GM18519 (cell line): ENCODE results near the gene HYKK.
"Not testable (repeated sequence)": the region's sequence is repeated elsewhere in the genome, so short reads cannot be mapped to it uniquely, and the experiment has no call there.

Experiments
- ATAC-seq: cut with Tn5 transposase; IDR thresholded peaks from one replicate; pipeline ENCODE4 v1.9.1; 2021; ENCODE audit warnings: mild to moderate bottlenecking, moderate library complexity; ENCODE audit not compliant: unreplicated experiment, low FRiP score

The HYKK gene

GRCh38 chr15:78506971-78507830, at the start of gene HYKK:
HYKK (plus strand) TSS chr15:78507577; CDS start chr15:78513089, 5,512 bp downstream.
- peak; percentile 74 for ATAC-seq

GRCh38 chr15:78460737-78461136, 46.6 kb upstream of the HYKK start:
- no peak for ATAC-seq

DNA sequence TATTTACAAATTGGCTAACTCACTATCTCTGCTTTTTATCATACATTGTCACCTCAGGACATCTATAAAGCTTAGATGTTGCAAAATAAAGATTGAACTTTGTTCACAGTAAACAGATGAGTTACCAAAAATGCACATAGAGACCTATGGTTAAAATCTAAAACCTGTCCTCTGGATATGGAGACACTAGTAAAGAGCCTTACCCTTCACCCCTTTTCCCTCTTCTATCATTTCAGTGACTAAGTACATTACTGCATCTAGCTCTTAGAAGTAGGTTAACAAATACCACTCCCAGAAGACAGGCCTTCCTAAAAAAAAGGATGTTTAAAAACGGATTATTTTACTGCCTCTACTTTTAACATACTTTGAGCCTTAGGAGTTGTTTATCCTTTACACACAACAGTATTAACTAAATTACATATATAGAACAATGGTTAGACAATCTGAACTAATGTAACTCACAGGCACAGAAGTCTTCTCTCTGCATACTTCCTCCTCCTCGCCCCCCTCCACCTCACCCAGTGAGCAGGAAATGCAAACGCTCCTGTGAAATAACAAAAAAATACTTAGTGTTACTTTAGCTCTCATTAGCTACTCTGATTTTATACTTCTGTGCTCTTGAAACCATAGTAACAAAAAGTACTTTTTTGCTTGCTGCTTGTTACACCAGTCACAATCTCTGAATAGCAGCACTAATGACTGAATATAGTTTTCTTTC, 46.0 kb upstream of the HYKK start:
- no peak for ATAC-seq

- no peak for ATAC-seq
Measured at GRCh38 chr15:78469031-78469430, 38.3 kb upstream of the HYKK start.

GRCh38 chr15:78477295-78477694, 30.1 kb upstream of the HYKK start:
- no peak for ATAC-seq

- no peak for ATAC-seq
Measured at GRCh38 chr15:78479650-78480049, 27.7 kb upstream of the HYKK start.

GRCh38 chr15:78481917-78482316, 25.5 kb upstream of the HYKK start:
- ATAC-seq, result no peak

- no peak for ATAC-seq
Measured at GRCh38 chr15:78492872-78493271, 14.5 kb upstream of the HYKK start.

DNA sequence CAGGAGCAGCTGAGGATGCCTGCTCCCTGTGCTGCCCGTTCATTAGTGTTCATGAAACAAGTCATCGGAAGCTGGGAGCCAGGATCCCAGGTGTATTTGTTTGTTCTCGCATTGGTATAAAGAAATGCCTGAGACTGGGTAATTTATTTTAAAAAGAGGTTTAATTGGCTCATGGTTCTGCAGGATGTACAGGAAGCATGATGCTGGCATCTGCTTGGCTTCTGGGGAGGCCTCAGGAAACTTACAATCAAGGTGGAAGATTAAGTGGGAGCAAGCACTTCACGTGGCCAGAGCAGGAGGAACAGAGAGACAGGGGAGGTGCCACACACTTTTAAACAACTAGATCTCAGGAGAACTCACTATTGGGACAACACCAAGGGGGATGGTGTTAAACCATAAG, 5.5 kb upstream of the HYKK start:
- ATAC-seq, result no peak

DNA sequence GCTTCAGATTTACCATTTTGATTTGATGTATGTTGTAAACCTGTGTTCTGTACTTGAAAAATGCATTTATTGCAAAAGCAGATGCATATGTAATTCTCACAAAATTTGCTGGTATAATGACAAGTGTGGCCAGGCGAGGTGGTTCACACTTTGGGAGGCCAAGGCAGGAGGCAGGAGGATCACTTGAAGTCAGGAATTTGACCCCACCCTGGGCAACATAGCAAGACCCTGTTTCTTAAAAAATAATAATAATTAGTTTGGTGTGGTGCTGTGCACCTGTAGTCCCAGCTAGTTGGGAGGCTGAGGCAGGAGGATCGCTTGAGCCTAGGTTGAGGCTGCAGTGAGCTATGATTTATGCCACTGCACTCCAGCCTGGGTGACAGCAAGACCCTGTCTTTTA, 4.7 kb upstream of the HYKK start:
- no peak for ATAC-seq

DNA sequence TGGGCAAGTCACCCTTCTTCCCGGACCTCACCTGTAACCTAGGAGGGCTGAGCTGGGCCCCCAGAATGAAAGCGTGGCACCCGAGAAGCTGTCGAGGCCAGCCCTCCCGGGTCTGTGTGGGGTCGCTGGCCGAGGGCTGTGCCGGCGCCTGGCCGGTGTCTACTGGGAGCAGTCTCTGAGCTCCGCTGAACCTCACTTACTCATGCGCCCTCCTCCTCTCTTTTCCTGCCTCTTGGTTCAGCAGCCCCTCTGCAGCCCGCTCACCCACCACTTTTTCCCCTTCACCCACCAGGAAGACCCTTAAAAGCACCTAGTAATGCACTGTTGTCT, 419 bp downstream of the HYKK start:
- ATAC-seq, result no peak

DNA sequence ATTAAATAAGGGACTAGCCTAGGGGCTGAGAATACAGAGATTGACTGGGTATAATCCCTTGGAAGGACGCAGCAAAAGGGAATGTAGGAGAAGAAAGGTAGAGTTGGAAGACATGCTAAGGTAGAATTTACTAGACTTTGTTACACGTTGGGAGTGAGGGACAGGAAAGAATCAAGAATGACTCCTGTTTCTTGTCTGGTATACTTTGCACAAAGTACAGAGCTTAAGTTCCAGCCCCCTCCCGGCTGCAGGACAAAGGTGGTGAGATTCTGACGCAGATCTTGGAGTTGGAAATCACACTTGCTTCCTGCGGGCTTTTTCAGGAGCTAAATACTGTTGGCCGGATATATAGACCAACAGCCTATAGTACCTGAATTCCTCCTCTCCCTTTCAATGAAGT, 895 bp downstream of the HYKK start:
- no peak for ATAC-seq

GRCh38 chr15:78509726-78510312, 2.4 kb downstream of the HYKK start:
- no peak for ATAC-seq

DNA sequence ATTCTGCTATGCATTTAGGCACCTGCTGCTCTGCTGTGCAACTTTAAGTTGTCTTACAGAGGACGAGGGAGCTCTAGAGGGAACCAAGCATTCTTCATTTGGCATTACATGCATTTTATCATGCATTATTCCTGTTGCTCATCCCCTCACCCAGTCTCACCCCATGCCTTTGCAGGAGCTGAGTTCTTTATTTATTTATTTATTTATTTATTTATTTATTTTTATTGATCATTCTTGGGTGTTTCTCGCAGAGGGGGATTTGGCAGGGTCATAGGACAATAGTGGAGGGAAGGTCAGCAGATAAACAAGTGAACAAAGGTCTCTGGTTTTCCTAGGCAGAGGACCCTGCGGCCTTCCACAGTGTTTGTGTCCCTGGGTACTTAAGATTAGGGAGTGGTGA, 12.7 kb downstream of the HYKK start:
- not testable (repeated sequence) for ATAC-seq

DNA sequence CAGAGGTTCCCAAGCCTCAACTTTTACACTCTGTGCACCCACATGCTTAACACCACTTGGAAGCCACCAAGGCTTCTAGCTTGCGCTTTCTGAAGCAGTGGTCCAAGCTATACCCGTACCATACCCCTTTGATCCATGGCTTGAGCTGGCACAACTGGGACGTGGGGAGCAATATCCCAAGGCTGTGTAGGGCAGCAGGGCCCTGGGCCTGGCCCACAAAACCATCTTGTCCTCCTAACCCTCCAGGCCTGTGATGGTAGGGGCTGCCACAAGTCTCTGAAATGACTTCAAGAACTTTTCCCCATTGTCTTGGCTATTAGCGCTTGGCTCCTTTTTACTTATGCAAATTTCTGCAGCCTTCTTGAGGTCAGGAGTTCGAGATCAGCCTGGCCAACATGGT, 16.9 kb downstream of the HYKK start:
- ATAC-seq, result no peak

- ATAC-seq, result no peak
Measured at GRCh38 chr15:78527325-78527724, 19.9 kb downstream of the HYKK start.

GRCh38 chr15:78533331-78533730, 26.0 kb downstream of the HYKK start:
- no peak for ATAC-seq

GRCh38 chr15:78536134-78536533, 28.8 kb downstream of the HYKK start:
- ATAC-seq, result no peak

- ATAC-seq, result no peak
Measured at GRCh38 chr15:78537266-78537905, 30.0 kb downstream of the HYKK start.

DNA sequence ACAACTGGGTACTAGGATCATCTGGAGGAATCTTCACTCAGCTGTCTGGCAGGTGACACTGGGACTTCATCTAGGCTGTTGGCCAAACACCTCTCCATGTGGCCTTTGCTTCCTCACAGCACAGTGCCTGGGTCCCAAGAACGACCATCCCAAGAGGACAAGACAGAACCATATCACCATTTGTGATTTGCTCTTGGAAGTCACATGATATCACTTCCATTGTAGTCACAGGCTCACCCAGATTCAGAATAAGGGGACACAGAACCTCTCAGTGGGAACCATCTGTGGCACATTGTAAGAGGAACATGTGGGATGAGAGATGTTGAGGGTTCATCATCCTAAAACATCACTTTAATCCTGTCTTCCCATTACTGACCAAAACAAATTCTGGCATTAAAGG, 31.0 kb downstream of the HYKK start:
- no peak for ATAC-seq

- not testable (repeated sequence) for ATAC-seq
Measured at GRCh38 chr15:78539464-78540140, 32.2 kb downstream of the HYKK start.
